HepG2 (cell line): ENCODE measurements around the gene SOBP. TPM values are rescaled to one million over a fixed set of nuclear protein-coding genes. Genes with fewer than 3 reads are reported as not detected.

Experiments used
- ATF5 ChIP-seq: sonication (generic); formaldehyde crosslinking; IDR thresholded peaks from 2 replicates; pipeline ENCODE4 v1.4.0; 2020; ENCODE audit warnings: mild to moderate bottlenecking, low read depth, missing genetic modification reagents
- CBFB ChIP-seq: sonication (generic); formaldehyde crosslinking; IDR thresholded peaks from 2 replicates; pipeline ENCODE4 v1.4.0; 2020; ENCODE audit warnings: missing genetic modification reagents
- CREM ChIP-seq, 2 experiments: sonication (generic) in 1 of 2; formaldehyde crosslinking in 1 of 2; IDR thresholded peaks; 2 replicates each; pipeline versions ENCODE4 v1.4.0 to v1.6.1; 2016 to 2020; ENCODE audit warnings: antibody characterized with exemption in 1 of 2, mild to moderate bottlenecking in 1 of 2, missing genetic modification reagents in 1 of 2
- FOSL2 ChIP-seq: sonication (generic); formaldehyde crosslinking; IDR thresholded peaks from 2 replicates; pipeline ENCODE4 v1.4.0; 2020; ENCODE audit warnings: missing genetic modification reagents
- FOXM1 ChIP-seq: sonication (generic); formaldehyde crosslinking; IDR thresholded peaks from 2 replicates; pipeline ENCODE4 v1.5.0; 2020; ENCODE audit warnings: missing genetic modification reagents
- HNF4A ChIP-seq: sonication (generic); formaldehyde crosslinking; IDR thresholded peaks from 2 replicates; pipeline ENCODE4 v1.4.0; 2020; ENCODE audit warnings: missing genetic modification reagents
- KIAA2018 ChIP-seq: sonication (generic); formaldehyde crosslinking; IDR thresholded peaks from 2 replicates; pipeline ENCODE4 v1.5.0; 2020; ENCODE audit warnings: mild to moderate bottlenecking, missing genetic modification reagents, borderline replicate concordance
- MLLT10 ChIP-seq: sonication (generic); formaldehyde crosslinking; IDR thresholded peaks from 2 replicates; pipeline ENCODE4 v1.4.0; 2020; ENCODE audit warnings: missing genetic modification reagents
- RAD51 ChIP-seq: fragments of 450-650 bp; IDR thresholded peaks from 2 replicates; pipeline ENCODE4 v1.6.1; 2016; ENCODE audit warnings: borderline replicate concordance
- REXO4 ChIP-seq: sonication (generic); formaldehyde crosslinking; IDR thresholded peaks from 2 replicates; pipeline ENCODE4 v1.8.0; 2022; ENCODE audit warnings: missing genetic modification reagents, mild to moderate bottlenecking, borderline replicate concordance
- RFX5 ChIP-seq: IDR thresholded peaks from 2 replicates; pipeline ENCODE4 v1.6.1; 2011; ENCODE audit warnings: low read depth, low read length, improper control_type of control experiment
- SIN3B ChIP-seq: fragments of 150-350 bp; IDR thresholded peaks from 2 replicates; pipeline ENCODE4 v1.6.1; 2014; ENCODE audit warnings: low read length
- TAF15 ChIP-seq: fragments of 200-400 bp; formaldehyde crosslinking; IDR thresholded peaks from one replicate; pipeline ENCODE4 v1.6.1; 2018; ENCODE audit warnings: mild to moderate bottlenecking, low read depth, low read length; ENCODE audit not compliant: poor library complexity, severe bottlenecking
- ZKSCAN1 ChIP-seq: fragments of 150-350 bp; IDR thresholded peaks from 2 replicates; pipeline ENCODE4 v1.6.1; 2014; ENCODE audit warnings: low read length
- ZMYM2 ChIP-seq: sonication (generic); formaldehyde crosslinking; IDR thresholded peaks from 2 replicates; pipeline ENCODE4 v1.8.0; 2022; ENCODE audit warnings: mild to moderate bottlenecking, missing genetic modification reagents
- ZNF24 ChIP-seq: fragments of 450-650 bp; IDR thresholded peaks from 2 replicates; pipeline ENCODE4 v1.6.1; 2017; ENCODE audit warnings: antibody characterized with exemption, mild to moderate bottlenecking
- ZNF451 ChIP-seq: sonication (generic); formaldehyde crosslinking; IDR thresholded peaks from 2 replicates; pipeline ENCODE4 v1.5.0; 2020; ENCODE audit warnings: mild to moderate bottlenecking, missing genetic modification reagents
- ZNF503 ChIP-seq: sonication (generic); formaldehyde crosslinking; IDR thresholded peaks from 2 replicates; pipeline ENCODE4 v1.4.0; 2020; ENCODE audit warnings: missing genetic modification reagents
- polyA plus RNA-seq, 8 experiments: library from polyadenylated mRNA; depleted of rRNA in 3 of 8; stranded (reverse) in 7 of 8; unstranded in 1 of 8; fragments of >200 nt; fragmentation: Illumina TruSeq in 4 of 8; extraction: Trizol in 4 of 8; gene quantifications; 2 replicates each; pipeline versions ENCODE4 v1.2.1 to v1.2.3, GENCODE V29; 2011 to 2016; ENCODE audit warnings: low read depth in 4 of 8, missing spikeins in 1 of 8, mixed read lengths in 1 of 8; ENCODE audit not compliant: insufficient read depth in 1 of 8
- total RNA-seq, 5 experiments: library from RNA; depleted of rRNA; stranded (reverse); fragments of >200 nt; fragmentation: Illumina TruSeq; extraction: Trizol; gene quantifications; 2 replicates each; pipeline ENCODE4 v1.2.3, GENCODE V29; 2016; ENCODE audit warnings: low read depth in 1 of 5

Gene SOBP
- total and polyA plus RNA-seq, 2 of the 13 experiments (the other 11 are each of a cell fraction or from before 2014, with no cell fraction given), result 1.5 to 6.9 TPM

GRCh38 chr6:107459283-107460082, 30.4 kb upstream of the SOBP start, which contains the start of gene PDSS2 (continued):
- no peak for TF ChIP-seq KIAA2018
- TF ChIP-seq ZMYM2 (CRISPR knock-in tag), result peak; percentile 79; the same call in 1 of the 2 replicates
- no peak for TF ChIP-seq TAF15
- no peak for TF ChIP-seq ZNF24
- TF ChIP-seq ZNF503 (CRISPR knock-in tag), result no peak
- no peak; the same call in 1 of the 2 replicates for TF ChIP-seq SIN3B
- TF ChIP-seq FOXM1 (CRISPR knock-in tag), result no peak
- TF ChIP-seq MLLT10 (CRISPR knock-in tag), result no peak
- TF ChIP-seq RAD51, result no peak
- TF ChIP-seq CBFB, result peak; percentile 66; the same call in 1 of the 2 replicates
- TF ChIP-seq FOSL2 (CRISPR knock-in tag), result peak; percentile 45
- TF ChIP-seq CREM (IDR thresholded peaks at IDR 0.05), result peak; percentile 64; the same call in 1 of the 2 replicates
- TF ChIP-seq CREM (CRISPR knock-in tag; IDR thresholded peaks at IDR 0.05), result no peak
- TF ChIP-seq REXO4 (CRISPR knock-in tag), result no peak
- peak; percentile 83 for TF ChIP-seq ZNF451 (CRISPR knock-in tag)
- TF ChIP-seq ATF5 (CRISPR knock-in tag), result no peak; the same call in 1 of the 2 replicates
- 0 out of 2 replicates have a peak, but pooled peaks have one; percentile 26 for TF ChIP-seq HNF4A (CRISPR knock-in tag)
- no peak for TF ChIP-seq ZKSCAN1
- no peak for TF ChIP-seq RFX5
